GM12878 (cell line): ENCODE data around the gene NUP210L. TPM values are rescaled to one million over a fixed set of nuclear protein-coding genes. Genes with fewer than 3 reads are reported as not detected.

Source experiments
- CBFB ChIP-seq: IDR thresholded peaks from 2 replicates; pipeline ENCODE4 v1.6.1; 2016; ENCODE audit warnings: antibody characterized with exemption, low read depth
- CEBPZ ChIP-seq: fragments of 150-350 bp; IDR thresholded peaks from 2 replicates; pipeline ENCODE4 v1.6.1; 2016; ENCODE audit warnings: low read depth, low read length
- CHD4 ChIP-seq: fragments of 200-600 bp; sonication (generic); IDR thresholded peaks from 2 replicates; pipeline ENCODE4 v1.6.1; 2016; ENCODE audit warnings: mild to moderate bottlenecking
- EED ChIP-seq: sonication (generic); IDR thresholded peaks from 2 replicates; pipeline ENCODE4 v1.6.1; 2016; ENCODE audit warnings: antibody characterized with exemption, low read depth
- HDAC6 ChIP-seq: fragments of 200-600 bp; sonication (generic); IDR thresholded peaks from one replicate; pipeline ENCODE4 v1.8.0; 2017; ENCODE audit warnings: antibody characterized with exemption; ENCODE audit not compliant: unreplicated experiment
- IKZF2 ChIP-seq, 2 experiments: fragments of 450-650 bp; IDR thresholded peaks; 2 replicates each; pipeline ENCODE4 v1.6.1; 2017; ENCODE audit warnings: mild to moderate bottlenecking in 2 of 2, moderate library complexity in 2 of 2
- IRF3 ChIP-seq: fragments of 450-650 bp; IDR thresholded peaks from 2 replicates; pipeline ENCODE4 v1.6.1; 2014; ENCODE audit warnings: mild to moderate bottlenecking
- NBN ChIP-seq: fragments of 450-650 bp; IDR thresholded peaks from 2 replicates; pipeline ENCODE4 v1.6.1; 2016
- NR2C2 ChIP-seq: IDR thresholded peaks from 2 replicates; pipeline ENCODE4 v1.6.1; 2011; ENCODE audit warnings: borderline replicate concordance, low read depth; ENCODE audit not compliant: control insufficient read depth, insufficient read length
- POLR2AphosphoS2 ChIP-seq: IDR thresholded peaks from 2 replicates; pipeline ENCODE4 v1.6.1; 2011; ENCODE audit warnings: low read depth, mild to moderate bottlenecking, low read length, improper control_type of control experiment, moderate library complexity
- POLR2AphosphoS5 ChIP-seq: IDR thresholded peaks from 2 replicates; pipeline ENCODE4 v1.6.1; 2011; ENCODE audit warnings: mild to moderate bottlenecking, low read length, inconsistent platforms
- PRDM15 ChIP-seq: fragments of 450-650 bp; formaldehyde crosslinking; IDR thresholded peaks from 2 replicates; pipeline ENCODE4 v1.4.0; 2020; ENCODE audit warnings: mild to moderate bottlenecking, moderate library complexity
- RAD51 ChIP-seq: fragments of 450-650 bp; IDR thresholded peaks from 2 replicates; pipeline ENCODE4 v1.6.1; 2016; ENCODE audit warnings: moderate library complexity, mild to moderate bottlenecking, inconsistent platforms
- SREBF2 ChIP-seq: IDR thresholded peaks from 2 replicates; pipeline ENCODE4 v1.6.1; 2012; ENCODE audit warnings: mild to moderate bottlenecking, low read length
- STAT1 ChIP-seq: fragments of 450-650 bp; conservative IDR thresholded peaks from 2 replicates; pipeline ENCODE4 v1.6.1; 2014; ENCODE audit warnings: antibody characterized with exemption, mild to moderate bottlenecking
- polyA plus RNA-seq, 11 experiments: library from polyadenylated mRNA; depleted of rRNA in 4 of 11; unstranded in 6 of 11; stranded (reverse) in 5 of 11; fragments of >200 nt; fragmentation: Nextera tagmentation in 4 of 11; fragmentation: Illumina TruSeq in 1 of 11; extraction: Ambion mirVana in 4 of 11; extraction: Trizol in 1 of 11; gene quantifications; 1 replicate in 1 of 11; 2 replicates in 10 of 11; pipeline versions ENCODE4 v1.2.1 to v1.2.3, GENCODE V29; 2011 to 2016; ENCODE audit warnings: inconsistent platforms in 2 of 11, missing spikeins in 2 of 11, low read depth in 1 of 11
- total RNA-seq, 4 experiments: library from RNA; depleted of rRNA in 3 of 4; stranded (reverse); fragments of >200 nt in 3 of 4; fragmentation: Illumina TruSeq in 1 of 4; extraction: Trizol in 1 of 4; gene quantifications; 2 replicates each; pipeline versions ENCODE4 v1.2.1 to v1.2.3, GENCODE V29; 2013 to 2021
- TF ChIP-seq, protein P1 (sequence below): fragments of 450-650 bp; formaldehyde crosslinking; IDR thresholded peaks from 2 replicates; pipeline ENCODE4 v1.4.0; 2022; ENCODE audit warnings: mild to moderate bottlenecking, moderate library complexity
- TF ChIP-seq, protein P2 (sequence below): fragments of 450-650 bp; IDR thresholded peaks from 2 replicates; pipeline ENCODE4 v1.6.1; 2016; ENCODE audit warnings: mild to moderate bottlenecking

NUP210L gene
- total and polyA plus RNA-seq, 10 of the 15 experiments (the other 5 are each of a cell fraction or from before 2014, with no cell fraction given) = 0.04 to 0.08 (median 0.07) TPM; not detected in 7

DNA sequence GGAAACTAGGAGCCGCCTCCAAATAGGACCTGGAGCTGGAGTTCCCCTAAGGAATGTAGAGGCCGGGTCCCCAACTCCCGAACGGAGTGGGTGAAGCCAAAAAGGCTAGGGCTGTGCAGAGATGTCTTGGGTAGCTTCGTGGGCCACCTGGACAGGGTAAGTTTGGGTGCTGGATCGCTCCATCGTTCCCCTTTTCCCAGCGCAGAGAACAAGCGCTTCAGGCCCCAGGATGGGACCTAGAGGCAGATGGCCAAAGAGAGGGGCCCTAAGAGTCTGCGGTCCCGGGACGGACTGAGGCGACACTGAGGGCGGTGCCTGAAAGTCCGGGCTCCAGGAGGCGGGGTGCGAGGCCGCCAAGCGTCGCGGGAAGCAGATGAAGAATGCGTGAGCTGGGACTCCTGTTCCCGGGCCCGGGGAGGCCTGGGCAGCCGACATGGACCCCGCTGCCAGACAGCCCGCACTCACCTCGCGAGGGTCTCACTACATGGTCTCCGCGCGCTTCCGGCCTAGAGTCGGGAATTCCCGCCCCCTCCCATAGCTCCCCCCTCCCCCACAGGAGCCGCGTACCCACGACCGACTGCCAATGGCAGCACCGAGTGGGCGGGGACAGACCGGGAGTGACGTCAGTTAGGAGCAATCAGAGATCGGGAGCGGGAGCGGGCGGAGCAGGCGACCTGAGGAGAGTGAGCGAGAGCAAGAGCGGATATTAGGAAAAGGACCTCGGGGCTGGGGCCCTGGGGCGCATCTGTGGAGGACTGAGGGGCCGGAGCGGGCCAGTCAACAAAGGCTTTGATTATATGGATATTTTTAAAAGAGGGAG lies 191.6 kb downstream of the NUP210L start, which contains the start of gene SLC39A1 (continued):
- no peak for TF ChIP-seq CEBPZ
- peak; percentile 2; the same call in 1 of the 2 replicates for TF ChIP-seq EED
- no peak for TF ChIP-seq CHD4
- TF ChIP-seq NR2C2 = no peak
- TF ChIP-seq CBFB = peak; percentile 82; the same call in 1 of the 2 replicates
- TF ChIP-seq, protein P1, sequence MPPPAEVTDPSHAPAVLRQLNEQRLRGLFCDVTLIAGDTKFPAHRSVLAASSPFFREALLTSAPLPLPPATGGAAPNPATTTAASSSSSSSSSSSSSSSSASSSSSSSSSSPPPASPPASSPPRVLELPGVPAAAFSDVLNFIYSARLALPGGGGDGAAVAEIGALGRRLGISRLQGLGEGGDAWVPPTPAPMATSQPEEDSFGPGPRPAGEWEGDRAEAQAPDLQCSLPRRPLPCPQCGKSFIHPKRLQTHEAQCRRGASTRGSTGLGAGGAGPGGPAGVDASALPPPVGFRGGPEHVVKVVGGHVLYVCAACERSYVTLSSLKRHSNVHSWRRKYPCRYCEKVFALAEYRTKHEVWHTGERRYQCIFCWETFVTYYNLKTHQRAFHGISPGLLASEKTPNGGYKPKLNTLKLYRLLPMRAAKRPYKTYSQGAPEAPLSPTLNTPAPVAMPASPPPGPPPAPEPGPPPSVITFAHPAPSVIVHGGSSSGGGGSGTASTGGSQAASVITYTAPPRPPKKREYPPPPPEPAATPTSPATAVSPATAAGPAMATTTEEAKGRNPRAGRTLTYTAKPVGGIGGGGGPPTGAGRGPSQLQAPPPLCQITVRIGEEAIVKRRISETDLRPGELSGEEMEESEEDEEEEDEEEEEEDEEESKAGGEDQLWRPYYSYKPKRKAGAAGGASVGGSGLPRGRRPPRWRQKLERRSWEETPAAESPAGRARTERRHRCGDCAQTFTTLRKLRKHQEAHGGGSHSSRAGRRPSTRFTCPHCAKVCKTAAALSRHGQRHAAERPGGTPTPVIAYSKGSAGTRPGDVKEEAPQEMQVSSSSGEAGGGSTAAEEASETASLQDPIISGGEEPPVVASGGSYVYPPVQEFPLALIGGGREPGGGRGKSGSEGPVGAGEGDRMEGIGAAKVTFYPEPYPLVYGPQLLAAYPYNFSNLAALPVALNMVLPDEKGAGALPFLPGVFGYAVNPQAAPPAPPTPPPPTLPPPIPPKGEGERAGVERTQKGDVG (CRISPR knock-in tag) = no peak
- peak; percentile 64 for TF ChIP-seq POLR2AphosphoS2
- no peak for TF ChIP-seq SREBF2
- no peak for TF ChIP-seq STAT1
- peak; percentile 72 for TF ChIP-seq POLR2AphosphoS5
- peak; percentile 64; the same call in 1 of the 2 replicates for TF ChIP-seq NBN
- TF ChIP-seq PRDM15 (CRISPR knock-in tag) = no peak
- no peak for TF ChIP-seq IRF3
- TF ChIP-seq HDAC6 = no peak
- TF ChIP-seq, protein P2, sequence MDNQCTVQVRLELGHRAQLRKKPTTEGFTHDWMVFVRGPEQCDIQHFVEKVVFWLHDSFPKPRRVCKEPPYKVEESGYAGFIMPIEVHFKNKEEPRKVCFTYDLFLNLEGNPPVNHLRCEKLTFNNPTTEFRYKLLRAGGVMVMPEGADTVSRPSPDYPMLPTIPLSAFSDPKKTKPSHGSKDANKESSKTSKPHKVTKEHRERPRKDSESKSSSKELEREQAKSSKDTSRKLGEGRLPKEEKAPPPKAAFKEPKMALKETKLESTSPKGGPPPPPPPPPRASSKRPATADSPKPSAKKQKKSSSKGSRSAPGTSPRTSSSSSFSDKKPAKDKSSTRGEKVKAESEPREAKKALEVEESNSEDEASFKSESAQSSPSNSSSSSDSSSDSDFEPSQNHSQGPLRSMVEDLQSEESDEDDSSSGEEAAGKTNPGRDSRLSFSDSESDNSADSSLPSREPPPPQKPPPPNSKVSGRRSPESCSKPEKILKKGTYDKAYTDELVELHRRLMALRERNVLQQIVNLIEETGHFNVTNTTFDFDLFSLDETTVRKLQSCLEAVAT = no peak
- peak in 1 of 2 experiments; percentile 73; a peak in 3 of 4 replicates for TF ChIP-seq IKZF2 (IDR thresholded peaks at IDR 0.05)
- TF ChIP-seq RAD51 = no peak
